NCI-H748 (cell line): ENCODE results near the gene UMOD.

ENCODE experiments used
- DNase-seq: peaks from one replicate; lab custom pipeline; 2025; ENCODE audit not compliant: unreplicated experiment; lab: John Stamatoyannopoulos, UW

UMOD gene

GRCh38 chr16:20352615-20353014, at the start of gene UMOD:
Gene UMOD, minus strand, starts transcription at chr16:20352715. Its CDS starts 1,978 bp downstream, at chr16:20350737.
- no peak for DNase-seq

GRCh38 chr16:20401475-20402016, 49.0 kb upstream of the UMOD start:
- no peak for DNase-seq

- DNase-seq, result no peak
Measured at GRCh38 chr16:20401066-20401465, 48.6 kb upstream of the UMOD start.

GRCh38 chr16:20399185-20399584, 46.7 kb upstream of the UMOD start:
- no peak for DNase-seq

GRCh38 chr16:20398603-20399002, 46.1 kb upstream of the UMOD start:
- no peak for DNase-seq

- DNase-seq, result no peak
Measured at GRCh38 chr16:20397468-20398074, 45.1 kb upstream of the UMOD start.

- DNase-seq, result no peak
Measured at GRCh38 chr16:20396846-20397467, 44.4 kb upstream of the UMOD start.

- DNase-seq, result no peak
Measured at GRCh38 chr16:20395946-20396345, 43.4 kb upstream of the UMOD start.

GRCh38 chr16:20393801-20394577, 41.5 kb upstream of the UMOD start:
- DNase-seq, result no peak

- DNase-seq, result no peak
Measured at GRCh38 chr16:20391045-20391444, 38.5 kb upstream of the UMOD start.

GRCh38 chr16:20388854-20389253, 36.3 kb upstream of the UMOD start:
- DNase-seq, result no peak

- DNase-seq, result no peak
Measured at GRCh38 chr16:20387978-20388377, 35.5 kb upstream of the UMOD start.

- DNase-seq, result peak; percentile 55
Measured at GRCh38 chr16:20385844-20386832, 33.6 kb upstream of the UMOD start.

GRCh38 chr16:20383106-20384029, 30.9 kb upstream of the UMOD start:
- peak; percentile 78 for DNase-seq

GRCh38 chr16:20382202-20382948, 29.9 kb upstream of the UMOD start:
- no peak for DNase-seq

- peak; percentile 20 for DNase-seq
Measured at GRCh38 chr16:20380782-20381181, 28.3 kb upstream of the UMOD start.

- DNase-seq, result peak; percentile 5
Measured at GRCh38 chr16:20377181-20377580, 24.7 kb upstream of the UMOD start.

- no peak for DNase-seq
Measured at GRCh38 chr16:20372701-20373100, 20.2 kb upstream of the UMOD start.
